ENCODE data around the gene BCL10.

BCL10 gene

DNA sequence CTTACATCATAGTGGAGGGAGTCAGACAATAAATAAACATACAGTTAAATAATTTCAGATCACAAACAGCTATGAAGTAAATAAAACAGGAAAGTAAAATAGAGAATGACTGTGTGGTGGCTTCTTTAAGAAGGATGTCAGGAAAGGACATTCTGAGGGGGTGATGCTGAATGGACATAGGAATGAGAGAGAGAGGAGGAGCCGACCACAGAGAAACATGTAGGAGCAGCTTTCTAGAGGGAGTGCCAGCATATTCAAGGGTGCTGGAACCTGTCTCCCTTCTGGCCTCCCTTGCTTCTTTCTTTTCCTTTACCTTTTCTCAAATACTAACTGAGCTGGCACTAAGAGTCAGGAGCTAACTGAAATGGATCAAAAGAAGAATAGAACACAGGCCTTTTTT is 20.5 kb upstream of the BCL10 start:
- TF ChIP-seq, protein P1, sequence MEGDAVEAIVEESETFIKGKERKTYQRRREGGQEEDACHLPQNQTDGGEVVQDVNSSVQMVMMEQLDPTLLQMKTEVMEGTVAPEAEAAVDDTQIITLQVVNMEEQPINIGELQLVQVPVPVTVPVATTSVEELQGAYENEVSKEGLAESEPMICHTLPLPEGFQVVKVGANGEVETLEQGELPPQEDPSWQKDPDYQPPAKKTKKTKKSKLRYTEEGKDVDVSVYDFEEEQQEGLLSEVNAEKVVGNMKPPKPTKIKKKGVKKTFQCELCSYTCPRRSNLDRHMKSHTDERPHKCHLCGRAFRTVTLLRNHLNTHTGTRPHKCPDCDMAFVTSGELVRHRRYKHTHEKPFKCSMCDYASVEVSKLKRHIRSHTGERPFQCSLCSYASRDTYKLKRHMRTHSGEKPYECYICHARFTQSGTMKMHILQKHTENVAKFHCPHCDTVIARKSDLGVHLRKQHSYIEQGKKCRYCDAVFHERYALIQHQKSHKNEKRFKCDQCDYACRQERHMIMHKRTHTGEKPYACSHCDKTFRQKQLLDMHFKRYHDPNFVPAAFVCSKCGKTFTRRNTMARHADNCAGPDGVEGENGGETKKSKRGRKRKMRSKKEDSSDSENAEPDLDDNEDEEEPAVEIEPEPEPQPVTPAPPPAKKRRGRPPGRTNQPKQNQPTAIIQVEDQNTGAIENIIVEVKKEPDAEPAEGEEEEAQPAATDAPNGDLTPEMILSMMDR (IDR thresholded peaks at IDR 0.05): no peak

DNA sequence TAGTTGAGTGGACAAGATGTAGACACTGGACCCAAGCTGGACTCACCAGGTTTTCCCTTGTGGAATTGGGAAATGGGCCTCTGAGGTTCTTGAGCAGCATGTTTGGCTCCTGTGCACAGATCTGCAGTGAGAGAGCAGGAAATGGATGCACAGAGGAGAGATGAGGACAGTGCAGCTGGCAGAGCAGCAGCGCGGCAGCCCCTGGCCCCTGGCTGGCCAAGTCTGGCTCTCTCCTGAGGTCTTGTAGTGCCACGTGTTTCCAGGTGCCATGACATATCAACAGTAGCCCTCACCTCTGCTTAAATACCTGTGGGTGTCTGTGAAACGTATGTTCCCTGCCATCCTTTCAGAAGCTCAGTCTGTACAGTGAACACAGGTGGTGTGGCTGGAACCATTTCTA is 19.2 kb upstream of the BCL10 start:
- TF ChIP-seq, protein P1 (IDR thresholded peaks at IDR 0.05): no peak

DNA sequence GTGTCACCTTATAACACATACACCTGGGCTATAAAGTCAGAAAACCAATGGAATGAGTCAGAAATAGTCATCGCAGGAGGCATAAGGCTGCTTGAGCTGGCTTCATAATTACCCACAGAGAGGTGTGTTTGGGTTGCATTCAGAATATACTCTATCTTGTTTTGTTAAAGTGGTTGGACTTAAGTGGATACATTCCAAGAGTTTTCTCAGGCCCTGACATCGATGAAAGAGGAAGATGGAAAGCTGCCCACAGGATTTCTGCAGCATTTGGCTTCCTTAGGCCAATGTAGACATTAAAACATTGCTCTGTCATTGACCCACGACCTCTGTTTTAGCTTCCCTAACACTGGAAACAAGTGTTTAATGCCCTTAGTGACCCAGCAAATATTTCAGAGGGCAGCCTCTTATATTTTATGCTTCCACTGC is 18.6 kb upstream of the BCL10 start:
- TF ChIP-seq, protein P1 (IDR thresholded peaks at IDR 0.05): no peak

DNA sequence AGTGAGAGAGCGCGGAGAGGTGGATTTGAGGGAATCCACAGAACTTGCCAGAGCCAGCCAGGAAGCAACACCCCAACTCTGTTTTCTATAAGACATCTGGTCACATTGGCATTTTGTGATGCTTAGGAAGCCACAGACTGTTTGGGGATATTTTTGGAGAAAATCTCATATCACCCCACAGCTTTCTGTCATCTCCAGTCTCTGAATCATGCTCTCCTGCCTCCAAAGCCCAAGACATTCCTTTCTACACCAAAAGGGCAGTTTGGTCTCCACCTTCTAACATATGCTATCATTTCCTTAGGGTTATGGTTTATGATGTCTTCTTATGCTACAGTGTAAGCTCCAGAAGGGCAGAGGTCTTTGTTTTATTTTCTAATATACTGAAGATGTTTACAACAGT is 14.4 kb upstream of the BCL10 start:
- TF ChIP-seq, protein P1 (IDR thresholded peaks at IDR 0.05): no peak

DNA sequence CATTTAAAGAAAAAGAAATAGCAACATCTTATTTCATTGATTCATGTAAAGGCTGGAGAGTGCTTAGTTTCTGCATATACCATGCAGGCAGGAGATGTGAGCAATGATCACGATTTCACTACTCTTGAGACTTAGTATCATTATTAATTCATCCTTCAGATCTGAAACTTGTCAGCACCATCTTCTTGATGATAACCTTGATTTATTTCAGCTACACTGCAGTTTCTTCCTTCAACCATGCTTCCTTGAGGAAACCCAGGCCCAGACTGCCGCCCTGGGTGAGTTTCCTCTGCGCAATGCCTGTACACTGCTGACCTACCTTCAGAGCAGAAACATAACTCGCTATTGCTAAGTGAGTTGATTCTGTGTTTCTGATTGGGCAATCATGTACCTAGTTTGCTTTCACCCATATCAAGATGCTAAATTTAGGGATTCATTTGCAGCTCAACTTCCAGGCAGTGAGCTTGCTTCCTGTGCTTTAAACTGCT is 13.5 kb upstream of the BCL10 start:
- TF ChIP-seq, protein P1 (IDR thresholded peaks at IDR 0.05): no peak

DNA sequence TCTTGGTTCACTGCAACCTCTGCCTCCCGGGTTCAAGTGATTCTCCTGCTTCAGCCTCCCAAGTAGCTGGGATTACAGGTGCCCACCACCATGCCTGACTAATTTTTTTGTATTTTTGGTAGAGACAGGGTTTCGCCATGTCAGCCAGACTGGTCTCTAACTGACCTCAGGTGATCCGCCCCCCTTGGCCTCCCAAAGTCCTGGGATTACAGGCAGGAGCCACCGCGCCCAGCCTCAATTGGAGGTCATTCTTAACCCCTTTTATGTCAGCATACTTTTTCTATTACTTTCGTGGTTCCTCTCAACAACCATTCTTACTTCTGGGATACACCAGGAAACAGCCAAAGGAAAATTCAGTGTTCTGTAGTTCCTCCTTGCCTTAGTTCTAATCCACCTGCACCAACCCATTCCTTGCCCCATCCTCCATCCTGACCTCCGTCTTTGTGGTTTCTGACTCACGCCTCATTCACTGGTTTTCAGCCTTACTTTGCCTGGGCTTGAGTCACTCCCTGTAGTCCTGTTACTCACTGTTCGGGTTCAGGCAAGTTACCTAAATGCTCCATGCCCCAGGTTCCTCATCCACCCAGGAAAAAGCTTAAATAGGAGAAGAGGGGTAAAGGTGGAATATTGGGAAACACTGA is 12.9 kb upstream of the BCL10 start:
- TF ChIP-seq, protein P1 (IDR thresholded peaks at IDR 0.05): no peak

DNA sequence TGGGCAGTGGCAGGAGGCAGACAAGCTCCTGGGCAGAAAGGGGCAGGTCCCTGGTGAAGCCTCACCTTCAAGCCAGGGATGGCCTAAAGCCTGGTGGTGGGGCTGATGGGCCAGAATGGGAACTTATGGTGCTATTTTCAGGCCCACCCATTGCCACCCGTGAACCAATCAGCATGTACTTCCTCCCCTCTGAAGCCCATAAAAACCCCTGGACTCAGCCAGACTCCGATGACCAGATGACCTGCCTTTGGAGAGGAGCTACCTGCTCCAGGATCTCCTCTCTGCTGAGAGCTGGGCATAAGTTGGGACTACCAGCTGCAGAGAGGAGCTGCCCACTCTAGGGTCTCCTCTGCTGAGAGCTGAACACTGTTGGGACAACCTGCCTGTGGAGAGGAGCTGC is 7.8 kb upstream of the BCL10 start:
- TF ChIP-seq, protein P1 (IDR thresholded peaks at IDR 0.05): no peak
